HUDEP-2 (cell line): Measurements from ENCODE around the gene ZNF37A.
"Not testable (repeated sequence)": the region's sequence is repeated elsewhere in the genome, so short reads cannot be mapped to it uniquely, and the experiment has no call there.

Experiments used
- DNase-seq, 76 experiments: peaks; one replicate each; lab custom pipeline; 2025; ENCODE audit not compliant: unreplicated experiment in 76 of 76; lab: John Stamatoyannopoulos, UW

Gene ZNF37A

DNA sequence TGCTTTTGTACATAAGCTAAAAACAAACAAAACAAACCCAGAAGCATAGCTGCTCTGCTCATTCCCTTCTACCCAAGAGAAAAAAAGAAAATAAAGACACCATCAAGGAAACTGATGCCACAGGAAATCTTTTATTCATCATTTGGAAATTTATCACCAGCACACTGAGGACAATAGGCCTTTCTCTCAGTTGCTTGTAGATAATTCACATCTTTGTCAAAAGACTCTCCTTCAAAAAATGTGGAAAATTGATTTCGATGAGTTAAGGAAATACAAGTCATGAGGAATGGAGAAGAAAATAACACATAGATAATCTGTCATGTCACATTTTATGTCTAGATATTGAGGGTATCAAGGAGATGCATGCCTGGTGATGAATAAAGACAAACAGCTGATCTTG, 53.5 kb downstream of the ZNF37A start:
- no peak for DNase-seq

DNA sequence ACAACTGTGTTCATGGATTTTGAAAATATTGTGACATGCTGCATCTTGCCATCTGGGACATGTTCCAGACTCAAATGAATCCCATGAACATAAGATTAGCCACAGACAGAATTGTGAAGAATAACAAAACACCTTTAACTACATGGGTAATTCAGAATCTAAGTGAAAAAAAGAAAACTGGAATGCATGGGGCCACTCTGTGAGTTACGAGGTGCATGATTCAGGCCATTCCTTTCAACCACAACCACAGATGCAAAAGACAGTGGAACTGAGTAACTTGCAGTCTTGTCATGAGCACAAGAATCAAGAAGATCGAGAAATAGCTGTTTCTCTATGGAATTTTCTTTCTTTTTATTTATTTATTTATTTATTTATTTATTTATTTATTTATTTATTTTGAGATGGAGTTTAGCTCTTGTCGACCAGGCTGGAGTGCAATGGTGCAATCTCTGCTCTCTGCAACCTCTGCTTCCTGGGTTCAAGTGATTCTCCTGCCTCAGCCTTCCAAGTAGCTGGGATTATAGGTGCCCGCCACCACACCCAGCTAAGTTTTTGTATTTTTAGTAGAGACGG, 56.8 kb downstream of the ZNF37A start:
- not testable (repeated sequence) for DNase-seq

DNA sequence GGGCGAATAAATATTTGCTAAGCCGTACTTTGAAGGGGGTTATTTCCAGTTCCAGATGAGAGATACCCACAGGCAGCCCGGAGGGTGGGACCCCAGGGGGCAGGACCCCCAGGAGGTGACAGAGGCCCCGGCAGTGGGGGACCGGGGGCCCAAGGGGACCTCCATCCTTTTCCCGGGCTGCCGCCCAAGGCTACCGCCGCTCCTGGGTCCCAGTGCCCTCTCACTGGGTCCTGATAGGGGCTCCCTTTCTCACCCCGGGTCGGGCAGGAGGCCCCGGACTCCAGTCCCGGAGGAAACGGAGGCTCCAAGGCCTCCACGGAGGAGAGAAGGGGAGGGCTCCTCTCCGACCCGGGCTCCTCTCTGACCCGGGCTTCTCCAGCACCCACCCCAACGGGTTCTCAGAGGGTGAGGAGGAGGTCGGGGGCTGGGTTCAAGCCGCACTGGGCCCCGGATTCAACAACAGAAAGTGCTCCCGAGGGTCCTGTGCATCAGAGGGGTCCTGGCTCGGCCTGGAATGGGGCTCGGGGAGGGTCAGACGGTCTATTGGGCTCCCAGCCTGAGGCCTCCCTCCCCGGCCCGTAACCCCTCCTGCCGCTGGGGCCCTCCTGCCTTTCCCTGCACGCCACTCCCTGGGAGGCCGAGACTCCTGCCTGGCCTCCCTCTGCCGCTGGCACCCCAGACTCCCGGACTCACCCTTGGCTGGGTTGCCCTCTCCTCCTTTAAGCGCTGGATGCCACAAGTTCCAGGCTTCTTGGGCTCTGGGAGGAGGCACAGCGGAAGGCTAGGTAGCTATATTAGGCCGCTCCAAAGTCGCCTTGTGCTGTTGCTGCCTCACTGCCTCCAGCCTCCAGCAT, 62.5 kb downstream of the ZNF37A start:
- no peak for DNase-seq

DNA sequence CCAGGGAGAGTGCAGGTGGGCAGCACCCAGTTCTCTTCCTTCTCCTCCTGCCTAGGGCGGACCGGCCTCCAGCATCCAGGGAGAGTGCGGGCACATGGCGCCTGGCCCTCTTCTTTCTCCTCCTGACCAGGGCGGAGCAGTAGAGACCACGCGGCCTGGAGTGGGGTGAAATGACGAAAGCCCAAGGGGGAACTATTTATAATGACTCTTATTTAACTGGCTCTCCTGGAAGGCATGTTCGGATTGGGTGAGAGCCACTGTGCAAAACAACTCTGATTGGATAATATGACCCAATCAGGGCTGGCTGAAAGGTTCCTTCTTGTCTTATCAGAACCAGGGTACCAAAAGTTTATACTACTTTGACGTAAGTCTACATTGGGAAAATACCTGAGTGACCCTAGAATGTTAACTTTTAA, 63.1 kb downstream of the ZNF37A start:
- DNase-seq, result no peak

DNA sequence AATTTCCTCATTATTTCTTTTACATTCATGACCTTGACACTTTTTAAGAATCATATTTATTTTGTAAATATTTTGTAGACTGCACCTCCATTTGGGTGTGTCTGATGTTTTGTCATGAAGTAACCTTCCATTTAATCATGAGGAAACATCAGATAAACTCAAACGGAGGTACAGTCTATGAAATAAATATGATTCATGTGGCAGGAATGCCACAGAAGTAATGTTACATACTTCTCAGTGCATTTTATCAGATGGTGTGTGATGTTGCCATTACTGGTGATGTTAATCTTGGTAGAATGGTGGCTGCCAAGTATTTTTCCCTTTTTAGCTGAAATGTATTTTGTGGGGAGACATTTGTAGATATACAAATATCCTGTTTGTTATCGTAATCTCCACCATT, 64.9 kb downstream of the ZNF37A start:
- no peak for DNase-seq

DNA sequence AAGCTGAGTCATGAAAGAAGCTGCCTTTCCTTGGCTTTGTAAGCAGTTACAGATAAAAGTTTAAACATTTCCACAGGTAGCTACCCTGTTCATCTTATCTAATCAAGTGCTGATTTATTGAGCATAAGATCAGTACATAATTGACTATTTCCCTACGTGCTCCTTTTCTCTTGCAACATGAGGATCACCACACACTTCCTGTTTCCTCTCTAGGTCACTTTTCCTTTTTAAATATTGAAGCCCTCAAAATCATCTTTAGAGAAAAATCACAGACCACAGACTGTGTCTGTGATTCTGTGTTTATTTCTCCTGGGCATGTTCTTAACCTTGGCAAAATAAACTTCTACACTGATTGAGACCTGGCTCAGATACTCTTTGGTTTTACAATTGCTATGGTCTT, 69.5 kb downstream of the ZNF37A start:
- no peak for DNase-seq

DNA sequence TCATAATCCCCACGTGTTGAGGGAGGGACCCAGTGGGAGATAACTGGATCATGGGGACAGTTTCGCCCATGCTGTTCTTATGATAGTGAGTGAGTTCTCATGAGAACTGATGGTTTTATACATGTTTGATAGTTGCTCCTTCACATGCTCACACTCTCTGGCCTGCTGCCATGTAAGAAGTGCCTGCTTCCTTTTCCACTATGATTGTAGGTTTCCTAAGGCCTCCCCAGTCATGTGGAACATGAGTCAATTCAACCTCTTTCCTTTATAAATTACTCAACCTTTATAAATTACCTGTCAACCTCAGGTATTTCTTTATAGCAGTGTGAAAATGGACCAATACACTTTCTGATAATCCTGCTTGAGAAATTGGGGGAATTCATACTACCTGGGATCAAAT, 80.2 kb downstream of the ZNF37A start:
- no peak for DNase-seq

DNA sequence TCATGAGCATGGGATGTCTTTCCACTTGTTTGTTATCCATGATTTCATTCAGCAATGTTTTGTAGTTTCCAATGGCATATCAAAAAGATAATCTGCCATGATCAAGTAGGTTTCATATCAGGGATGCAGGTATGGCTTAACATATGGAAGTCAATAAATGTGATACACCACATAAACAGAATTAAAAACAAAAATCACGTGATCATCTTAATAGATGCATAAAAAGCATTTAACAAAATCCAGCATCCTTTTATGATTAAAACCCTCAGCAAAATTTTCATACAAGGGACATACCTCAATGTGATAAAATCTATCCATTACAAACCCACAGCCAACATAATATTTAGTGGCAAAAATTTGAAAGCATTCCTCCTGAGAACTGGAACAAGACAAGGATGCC, 90.3 kb downstream of the ZNF37A start:
- no peak for DNase-seq
